CD14-positive monocyte (primary cell): ENCODE results near the gene CEP85L. TPM values are rescaled to one million over a fixed set of nuclear protein-coding genes. Genes with fewer than 3 reads are reported as not detected.

ENCODE experiments used
- DNase-seq, 3 donors: peaks; one replicate each; pipeline ENCODE4 v3.0.0-alpha.2; 2011 to 2022
- H2AFZ ChIP-seq: 2 replicates; pipeline ENCODE4 v1.6.0; 2012; ENCODE audit warnings: mild to moderate bottlenecking, low read depth, low read length, inconsistent platforms; ENCODE audit not compliant: insufficient read depth, poor library complexity, severe bottlenecking
- H3K27ac ChIP-seq, 2 donors: 1 replicate in 1 of 2; 2 replicates in 1 of 2; pipeline ENCODE4 v1.5.1; 2012 to 2013; ENCODE audit warnings: low read length in 2 of 2, control low read depth in 1 of 2, inconsistent platforms in 1 of 2, low read depth in 1 of 2, mild to moderate bottlenecking in 1 of 2
- H3K27me3 ChIP-seq, 2 donors: one replicate each; pipeline versions ENCODE4 v1.6.0 to v1.6.1; 2011 to 2013; ENCODE audit warnings: low read length in 2 of 2; ENCODE audit not compliant: control insufficient read depth in 2 of 2, insufficient read depth in 2 of 2
- H3K36me3 ChIP-seq, 2 donors: replicated peaks in 1 of 2; 1 replicate in 1 of 2; 2 replicates in 1 of 2; pipeline versions ENCODE4 v1.5.1 to v1.6.1; 2012 to 2013; ENCODE audit warnings: low read length in 2 of 2, control low read depth in 1 of 2, inconsistent platforms in 1 of 2, mild to moderate bottlenecking in 1 of 2; ENCODE audit not compliant: insufficient read depth in 2 of 2, control insufficient read depth in 1 of 2
- H3K4me1 ChIP-seq, 2 donors: 1 replicate in 1 of 2; 2 replicates in 1 of 2; pipeline versions ENCODE4 v1.5.1 to v1.6.1; 2012 to 2013; ENCODE audit warnings: low read length in 2 of 2, control low read depth in 1 of 2, inconsistent platforms in 1 of 2, mild to moderate bottlenecking in 1 of 2, moderate library complexity in 1 of 2; ENCODE audit not compliant: insufficient read depth in 2 of 2, control insufficient read depth in 1 of 2
- H3K4me2 ChIP-seq: replicated peaks from 2 replicates; pipeline ENCODE3; 2012; ENCODE audit warnings: low read length, moderate library complexity, mild to moderate bottlenecking; ENCODE audit not compliant: poor library complexity, severe bottlenecking; ENCODE audit errors: extremely low read depth
- H3K4me3 ChIP-seq, 3 experiments: fragments of 200-600 bp in 1 of 3; sonication (generic) in 1 of 3; replicated peaks in 1 of 3; 1 replicate in 2 of 3; 2 replicates in 1 of 3; pipeline ENCODE4 v1.5.1; 2011 to 2013; ENCODE audit warnings: low read length in 3 of 3, mild to moderate bottlenecking in 3 of 3, control low read depth in 2 of 3, low read depth in 2 of 3, inconsistent platforms in 1 of 3, moderate library complexity in 1 of 3
- H3K79me2 ChIP-seq: 2 replicates; pipeline ENCODE4 v1.6.0; 2012; ENCODE audit warnings: mild to moderate bottlenecking, control low read depth, inconsistent platforms, low read length, moderate library complexity; ENCODE audit not compliant: insufficient read depth
- H3K9ac ChIP-seq: 2 replicates; pipeline ENCODE4 v1.6.0; 2017; ENCODE audit warnings: low read length, mild to moderate bottlenecking; ENCODE audit not compliant: insufficient read depth, poor library complexity, severe bottlenecking
- H3K9me3 ChIP-seq, 2 donors: replicated peaks in 1 of 2; 1 replicate in 1 of 2; 2 replicates in 1 of 2; pipeline versions ENCODE4 v1.5.1 to v1.6.1; 2012 to 2013; ENCODE audit warnings: low read length in 2 of 2, control low read depth in 1 of 2; ENCODE audit not compliant: control insufficient read depth in 1 of 2, insufficient read depth in 1 of 2
- H4K20me1 ChIP-seq: 2 replicates; pipeline ENCODE4 v1.6.0; 2012; ENCODE audit warnings: mild to moderate bottlenecking, low read length, control low read depth, moderate library complexity; ENCODE audit not compliant: insufficient read depth
- H3K27ac Mint-ChIP-seq, 7 donors: one replicate each; pipeline ENCODE4 v1.8.0; 2020; ENCODE audit warnings: mild to moderate bottlenecking in 7 of 7, mixed read lengths in 7 of 7, moderate library complexity in 6 of 7, inconsistent platforms in 2 of 7
- H3K27me3 Mint-ChIP-seq, 3 donors: one replicate each; pipeline ENCODE4 v1.8.0; 2021 to 2022; ENCODE audit warnings: low read depth in 3 of 3, mild to moderate bottlenecking in 3 of 3, mixed read lengths in 3 of 3, moderate library complexity in 3 of 3, inconsistent platforms in 1 of 3
- H3K36me3 Mint-ChIP-seq, 2 donors: one replicate each; pipeline ENCODE4 v1.8.0; 2020; ENCODE audit warnings: mixed read lengths in 2 of 2, inconsistent platforms in 1 of 2, mild to moderate bottlenecking in 1 of 2
- H3K4me1 Mint-ChIP-seq: one replicate; pipeline ENCODE4 v1.8.0; 2020; ENCODE audit warnings: mild to moderate bottlenecking, mixed read lengths
- H3K4me3 Mint-ChIP-seq, 2 donors: one replicate each; pipeline ENCODE4 v1.8.0; 2020; ENCODE audit warnings: mild to moderate bottlenecking in 2 of 2, mixed read lengths in 2 of 2, moderate library complexity in 1 of 2
- H3K9me3 Mint-ChIP-seq, 7 donors: one replicate each; pipeline ENCODE4 v1.8.0; 2020 to 2022; ENCODE audit warnings: mixed read lengths in 7 of 7, mild to moderate bottlenecking in 6 of 7, moderate library complexity in 6 of 7, inconsistent platforms in 2 of 7
- WGBS: methylation state at CpG from one replicate; pipeline ENCODE4 v1.1.5; 2013; ENCODE audit warnings: missing lambda C conversion rate; ENCODE audit not compliant: insufficient coverage; 5-methylcytosine and 5-hydroxymethylcytosine counted together
- intact Hi-C, 2 donors: fragments of 100-400 bp; cut with micrococcal nuclease; formaldehyde crosslinking; loops; one replicate each; pipeline versions ENCODE4 v1.15.0 to v1.15.1; 2023
- polyA plus RNA-seq, 3 donors: library from polyadenylated mRNA; depleted of rRNA in 1 of 3; unstranded in 2 of 3; stranded (reverse) in 1 of 3; fragments of 300-500 nt in 2 of 3; fragments of >200 nt in 1 of 3; fragmentation: Illumina TruSeq in 2 of 3; gene quantifications; 1 replicate in 2 of 3; 2 replicates in 1 of 3; pipeline ENCODE4 v1.2.3, GENCODE V29; 2012 to 2021
- TF ChIP-seq, protein P1 (sequence below): fragments of 200-600 bp; IDR thresholded peaks from one replicate; pipeline ENCODE4 v1.8.0; 2022; ENCODE audit warnings: antibody characterized with exemption, mild to moderate bottlenecking

Gene CEP85L
- polyA plus RNA-seq, 3 donors = 14.9 to 38.3 (median 19.6) TPM

DNA sequence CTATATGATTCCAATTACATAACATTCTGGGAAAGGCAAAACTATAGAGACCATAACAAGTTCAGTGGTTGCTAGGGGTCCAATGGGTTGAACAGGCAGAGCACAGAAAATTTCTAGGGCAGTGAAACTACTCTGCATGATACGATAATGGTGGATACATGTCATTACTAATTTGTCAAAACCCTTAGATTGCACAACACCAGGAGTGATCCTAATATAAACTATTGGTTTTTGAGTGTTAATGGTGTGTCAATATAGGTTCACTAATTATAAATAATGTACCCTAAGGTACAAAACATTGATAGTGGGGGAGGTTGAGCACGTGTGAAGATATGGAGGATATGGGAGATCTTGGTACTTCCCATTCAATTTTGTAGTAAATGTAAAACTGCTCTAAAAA lies 145.7 kb downstream of the CEP85L start:
- peaks cover 68% of the 10 kb centered on the region for H4K20me1 ChIP-seq
- no peak overlapping the region for H3K4me3 Mint-ChIP-seq
- H3K4me2 ChIP-seq = no peak overlapping the region
- no peak overlapping the region for H3K27ac ChIP-seq
- H2AFZ ChIP-seq = no peak overlapping the region
- no peaks in the 10 kb centered on the region for H3K9me3 ChIP-seq
- no peaks in the 10 kb centered on the region for H3K27me3 Mint-ChIP-seq
- intact Hi-C loops = no loop called here
- no peaks in the 10 kb centered on the region for H3K79me2 ChIP-seq
- no peak overlapping the region for H3K27ac Mint-ChIP-seq
- no peak overlapping the region for H3K9ac ChIP-seq
- no peaks in the 10 kb centered on the region for H3K4me1 ChIP-seq
- no peaks in the 10 kb centered on the region for H3K4me1 Mint-ChIP-seq
- TF ChIP-seq, protein P1, sequence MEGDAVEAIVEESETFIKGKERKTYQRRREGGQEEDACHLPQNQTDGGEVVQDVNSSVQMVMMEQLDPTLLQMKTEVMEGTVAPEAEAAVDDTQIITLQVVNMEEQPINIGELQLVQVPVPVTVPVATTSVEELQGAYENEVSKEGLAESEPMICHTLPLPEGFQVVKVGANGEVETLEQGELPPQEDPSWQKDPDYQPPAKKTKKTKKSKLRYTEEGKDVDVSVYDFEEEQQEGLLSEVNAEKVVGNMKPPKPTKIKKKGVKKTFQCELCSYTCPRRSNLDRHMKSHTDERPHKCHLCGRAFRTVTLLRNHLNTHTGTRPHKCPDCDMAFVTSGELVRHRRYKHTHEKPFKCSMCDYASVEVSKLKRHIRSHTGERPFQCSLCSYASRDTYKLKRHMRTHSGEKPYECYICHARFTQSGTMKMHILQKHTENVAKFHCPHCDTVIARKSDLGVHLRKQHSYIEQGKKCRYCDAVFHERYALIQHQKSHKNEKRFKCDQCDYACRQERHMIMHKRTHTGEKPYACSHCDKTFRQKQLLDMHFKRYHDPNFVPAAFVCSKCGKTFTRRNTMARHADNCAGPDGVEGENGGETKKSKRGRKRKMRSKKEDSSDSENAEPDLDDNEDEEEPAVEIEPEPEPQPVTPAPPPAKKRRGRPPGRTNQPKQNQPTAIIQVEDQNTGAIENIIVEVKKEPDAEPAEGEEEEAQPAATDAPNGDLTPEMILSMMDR = no peak
- H3K36me3 ChIP-seq = peaks cover 16 to 54% of the 10 kb centered on the region in 2 donors
- H3K4me3 ChIP-seq = no peak overlapping the region
- no peaks in the 10 kb centered on the region for H3K27me3 ChIP-seq
- peaks cover 0 to 6% (median 4%) of the 10 kb centered on the region in 7 donors for H3K9me3 Mint-ChIP-seq
- DNase-seq = no peak
- WGBS = no CpG with 5 or more reads among the region's 2 CpGs
- peaks cover 38 to 47% of the 10 kb centered on the region in 2 donors for H3K36me3 Mint-ChIP-seq

DNA sequence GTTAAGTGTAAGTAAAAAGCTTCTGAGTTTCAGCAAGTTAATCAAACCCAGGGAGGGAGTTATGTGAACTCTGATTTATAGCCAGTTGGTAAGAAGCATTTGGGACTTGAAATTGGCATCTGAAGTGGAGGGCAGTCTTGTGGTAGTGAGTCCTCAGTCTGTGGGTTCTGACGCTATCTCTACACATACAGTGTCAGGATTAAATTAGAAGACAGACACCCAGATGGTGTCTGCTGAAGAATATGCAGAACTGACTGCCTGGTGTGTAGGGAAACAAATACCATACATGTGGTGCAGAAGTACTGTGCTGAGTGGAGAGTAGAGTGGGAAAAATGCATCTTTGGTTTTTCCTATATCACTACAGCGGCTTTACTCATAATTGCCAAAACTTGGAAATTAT lies 146.8 kb downstream of the CEP85L start:
- WGBS = no CpG with 5 or more reads among the region's 2 CpGs
- Histone ChIP-seq H4K20me1 (peaks cover 65% of the 10 kb centered on the region), H3K4me1 (no peaks in the 10 kb centered on the region), H3K36me3 (peaks cover 12 to 52% of the 10 kb centered on the region in 2 donors), H3K4me3 (no peak overlapping the region), H3K27me3 (no peaks in the 10 kb centered on the region), H3K79me2 (no peaks in the 10 kb centered on the region), H3K9me3 (no peaks in the 10 kb centered on the region), H3K27ac (no peak overlapping the region), H2AFZ (no peak overlapping the region), H3K4me2 (no peak overlapping the region), H3K9ac (no peak overlapping the region)
- Mint-ChIP-seq H3K27ac (no peak overlapping the region), H3K4me3 (no peak overlapping the region), H3K36me3 (peaks cover 36 to 44% of the 10 kb centered on the region in 2 donors), H3K27me3 (peaks cover 0 to 2% (median 0%) of the 10 kb centered on the region in 3 donors), H3K9me3 (peaks cover 2 to 9% (median 6%) of the 10 kb centered on the region in 7 donors), H3K4me1 (no peaks in the 10 kb centered on the region)
- intact Hi-C loops = no loop called here
- TF ChIP-seq, protein P1 = no peak
- no peak for DNase-seq
